Measurements from ENCODE around the gene SRSF3. TPM values are rescaled to one million over a fixed set of nuclear protein-coding genes. Genes with fewer than 3 reads are reported as not detected.
"Not testable (repeated sequence)": the region's sequence is repeated elsewhere in the genome, so short reads cannot be mapped to it uniquely, and the experiment has no call there.

SRSF3 gene
- polyA plus RNA-seq, 4 donors: 115 to 400 (median 219) TPM

- FAIRE-seq (no peak), DNase-seq (peak in 1 of 2 donors; percentile 68)
- H3K9me3 ChIP-seq (ENCODE audit: control insufficient read depth in 2 of 2, insufficient read depth in 1 of 2, low read depth in 1 of 2, low read length in 1 of 2): no peaks in the 10 kb centered on the region
- no peaks in the 10 kb centered on the region for H3K27me3 ChIP-seq (ENCODE audit: control insufficient read depth in 3 of 3, insufficient read depth in 3 of 3, low read length in 3 of 3)
- peak overlapping the region in 1 of 3 donors; percentile 41 for H3K27ac ChIP-seq (ENCODE audit: low read depth in 1 of 3, low read length in 2 of 3)
- H3K4me3 ChIP-seq (ENCODE audit: low read depth in 1 of 3, low read length in 3 of 3): no peak overlapping the region
- H3K36me3 ChIP-seq (ENCODE audit: control insufficient read depth in 3 of 3, insufficient read depth in 2 of 3, low read depth in 1 of 3, low read length in 3 of 3): peaks cover 11 to 43% (median 37%) of the 10 kb centered on the region in 3 donors
- WGBS, 3 donors: 66 to 77% (median 71%) methylated on average over 6 of the region's 6 CpGs
- H3K4me1 ChIP-seq (ENCODE audit: control insufficient read depth in 3 of 3, insufficient read depth in 2 of 3, low read depth in 1 of 3, low read length in 2 of 3): peaks cover 10 to 37% (median 16%) of the 10 kb centered on the region in 3 donors
Observed at GRCh38 chr6:36604090-36605060, 10.2 kb downstream of the SRSF3 start.

- Histone ChIP-seq H3K4me1 (ENCODE audit: control insufficient read depth in 3 of 3, insufficient read depth in 2 of 3, low read depth in 1 of 3, low read length in 2 of 3) (peaks cover 8 to 33% (median 20%) of the 10 kb centered on the region in 3 donors), H3K9me3 (ENCODE audit: control insufficient read depth in 2 of 2, insufficient read depth in 1 of 2, low read depth in 1 of 2, low read length in 1 of 2) (no peaks in the 10 kb centered on the region), H3K27me3 (ENCODE audit: control insufficient read depth in 3 of 3, insufficient read depth in 3 of 3, low read length in 3 of 3) (no peaks in the 10 kb centered on the region), H3K27ac (ENCODE audit: low read depth in 1 of 3, low read length in 2 of 3) (peak overlapping the region in 1 of 3 donors; percentile 57), H3K36me3 (ENCODE audit: control insufficient read depth in 3 of 3, insufficient read depth in 2 of 3, low read depth in 1 of 3, low read length in 3 of 3) (peaks cover 11 to 40% (median 32%) of the 10 kb centered on the region in 3 donors), H3K4me3 (ENCODE audit: low read depth in 1 of 3, low read length in 3 of 3) (no peak overlapping the region)
- DNase-seq (no peak), FAIRE-seq (no peak)
- 48 to 59% (median 50%) methylated on average over 5 of the region's 5 CpGs for WGBS, 3 donors
Observed at GRCh38 chr6:36605143-36605542, 11.0 kb downstream of the SRSF3 start.

GRCh38 chr6:36605560-36606391 is 11.6 kb downstream of the SRSF3 start:
- H3K4me1 ChIP-seq (ENCODE audit: control insufficient read depth in 3 of 3, insufficient read depth in 2 of 3, low read depth in 1 of 3, low read length in 2 of 3): peaks cover 10 to 32% (median 20%) of the 10 kb centered on the region in 3 donors
- DNase-seq: no peak
- no peak overlapping the region for H3K27ac ChIP-seq (ENCODE audit: low read depth in 1 of 3, low read length in 2 of 3)
- no peaks in the 10 kb centered on the region for H3K27me3 ChIP-seq (ENCODE audit: control insufficient read depth in 3 of 3, insufficient read depth in 3 of 3, low read length in 3 of 3)
- peaks cover 8 to 41% (median 27%) of the 10 kb centered on the region in 3 donors for H3K36me3 ChIP-seq (ENCODE audit: control insufficient read depth in 3 of 3, insufficient read depth in 2 of 3, low read depth in 1 of 3, low read length in 3 of 3)
- no peaks in the 10 kb centered on the region for H3K9me3 ChIP-seq (ENCODE audit: control insufficient read depth in 2 of 2, insufficient read depth in 1 of 2, low read depth in 1 of 2, low read length in 1 of 2)
- H3K4me3 ChIP-seq (ENCODE audit: low read depth in 1 of 3, low read length in 3 of 3): no peak overlapping the region
- no peak for FAIRE-seq
- 68 to 79% (median 71%) methylated on average over 7 of the region's 7 CpGs for WGBS, 3 donors

- Histone ChIP-seq H3K4me1 (ENCODE audit: control insufficient read depth in 3 of 3, insufficient read depth in 2 of 3, low read depth in 1 of 3, low read length in 2 of 3) (peaks cover 10 to 29% (median 20%) of the 10 kb centered on the region in 3 donors), H3K36me3 (ENCODE audit: control insufficient read depth in 3 of 3, insufficient read depth in 2 of 3, low read depth in 1 of 3, low read length in 3 of 3) (peaks cover 11 to 44% (median 19%) of the 10 kb centered on the region in 3 donors)
- H3K27me3 ChIP-seq (ENCODE audit: control insufficient read depth in 3 of 3, insufficient read depth in 3 of 3, low read length in 3 of 3); H3K4me3 ChIP-seq (ENCODE audit: low read depth in 1 of 3, low read length in 3 of 3); H3K9me3 ChIP-seq (ENCODE audit: control insufficient read depth in 2 of 2, insufficient read depth in 1 of 2, low read depth in 1 of 2, low read length in 1 of 2); FAIRE-seq; H3K27ac ChIP-seq (ENCODE audit: low read depth in 1 of 3, low read length in 2 of 3): not testable (repeated sequence)
- WGBS, 3 donors: 24 to 65% (median 38%) methylated on average over 8 of the region's 8 CpGs
- DNase-seq: peak in 1 of 2 donors; percentile 53
Observed at GRCh38 chr6:36607305-36607682, 13.1 kb downstream of the SRSF3 start.

GRCh38 chr6:36607683-36608386 is 13.7 kb downstream of the SRSF3 start:
- Histone ChIP-seq H3K9me3 (ENCODE audit: control insufficient read depth in 2 of 2, insufficient read depth in 1 of 2, low read depth in 1 of 2, low read length in 1 of 2) (peaks cover 0 to 6% of the 10 kb centered on the region in 2 donors), H3K4me1 (ENCODE audit: control insufficient read depth in 3 of 3, insufficient read depth in 2 of 3, low read depth in 1 of 3, low read length in 2 of 3) (peaks cover 10 to 28% (median 20%) of the 10 kb centered on the region in 3 donors), H3K27me3 (ENCODE audit: control insufficient read depth in 3 of 3, insufficient read depth in 3 of 3, low read length in 3 of 3) (no peaks in the 10 kb centered on the region), H3K27ac (ENCODE audit: low read depth in 1 of 3, low read length in 2 of 3) (peak overlapping the region; percentile 8 to 37 (median 19)), H3K4me3 (ENCODE audit: low read depth in 1 of 3, low read length in 3 of 3) (no peak overlapping the region), H3K36me3 (ENCODE audit: control insufficient read depth in 3 of 3, insufficient read depth in 2 of 3, low read depth in 1 of 3, low read length in 3 of 3) (peaks cover 11 to 49% (median 19%) of the 10 kb centered on the region in 3 donors)
- FAIRE-seq (no peak), DNase-seq (no peak)
- WGBS, 3 donors: 13 to 64% (median 41%) methylated on average over 10 of the region's 10 CpGs

- H3K4me1 ChIP-seq (ENCODE audit: control insufficient read depth in 3 of 3, insufficient read depth in 2 of 3, low read depth in 1 of 3, low read length in 2 of 3): peaks cover 7 to 25% (median 16%) of the 10 kb centered on the region in 3 donors
- no peaks in the 10 kb centered on the region for H3K27me3 ChIP-seq (ENCODE audit: control insufficient read depth in 3 of 3, insufficient read depth in 3 of 3, low read length in 3 of 3)
- WGBS, 3 donors: 20 to 53% (median 26%) methylated on average over 5 of the region's 5 CpGs
- H3K27ac ChIP-seq (ENCODE audit: low read depth in 1 of 3, low read length in 2 of 3): peak overlapping the region in 2 of 3 donors; percentile 24 to 30
- DNase-seq (peak; percentile 75 to 89), FAIRE-seq (no peak)
- no peak overlapping the region for H3K4me3 ChIP-seq (ENCODE audit: low read depth in 1 of 3, low read length in 3 of 3)
- H3K36me3 ChIP-seq (ENCODE audit: control insufficient read depth in 3 of 3, insufficient read depth in 2 of 3, low read depth in 1 of 3, low read length in 3 of 3): peaks cover 15 to 52% (median 16%) of the 10 kb centered on the region in 3 donors
- peaks cover 0 to 7% of the 10 kb centered on the region in 2 donors for H3K9me3 ChIP-seq (ENCODE audit: control insufficient read depth in 2 of 2, insufficient read depth in 1 of 2, low read depth in 1 of 2, low read length in 1 of 2)
Observed at GRCh38 chr6:36608788-36609563, 14.8 kb downstream of the SRSF3 start.

- H3K36me3 ChIP-seq (ENCODE audit: control insufficient read depth in 3 of 3, insufficient read depth in 2 of 3, low read depth in 1 of 3, low read length in 3 of 3): peaks cover 10 to 50% (median 12%) of the 10 kb centered on the region in 3 donors
- H3K4me1 ChIP-seq (ENCODE audit: control insufficient read depth in 3 of 3, insufficient read depth in 2 of 3, low read depth in 1 of 3, low read length in 2 of 3): peaks cover 5 to 25% (median 10%) of the 10 kb centered on the region in 3 donors
- DNase-seq (no peak), FAIRE-seq (no peak)
- peak overlapping the region in 2 of 3 donors; percentile 24 to 25 for H3K27ac ChIP-seq (ENCODE audit: low read depth in 1 of 3, low read length in 2 of 3)
- H3K27me3 ChIP-seq (ENCODE audit: control insufficient read depth in 3 of 3, insufficient read depth in 3 of 3, low read length in 3 of 3): no peaks in the 10 kb centered on the region
- no peak overlapping the region for H3K4me3 ChIP-seq (ENCODE audit: low read depth in 1 of 3, low read length in 3 of 3)
- peaks cover 0 to 7% of the 10 kb centered on the region in 2 donors for H3K9me3 ChIP-seq (ENCODE audit: control insufficient read depth in 2 of 2, insufficient read depth in 1 of 2, low read depth in 1 of 2, low read length in 1 of 2)
- WGBS, 3 donors: 65 to 82% (median 75%) methylated on average over 3 of the region's 3 CpGs
Observed at GRCh38 chr6:36609582-36609981, 15.4 kb downstream of the SRSF3 start.

All from small intestine (tissue), 7 donors.